CD14-positive monocyte (primary cell): ENCODE results near the gene HPGDS. TPM values are rescaled to one million over a fixed set of nuclear protein-coding genes. Genes with fewer than 3 reads are reported as not detected.

ENCODE experiments used
- DNase-seq, 3 donors: peaks; one replicate each; pipeline ENCODE4 v3.0.0-alpha.2; 2011 to 2022
- H2AFZ ChIP-seq: 2 replicates; pipeline ENCODE4 v1.6.0; 2012; ENCODE audit warnings: mild to moderate bottlenecking, low read depth, low read length, inconsistent platforms; ENCODE audit not compliant: insufficient read depth, poor library complexity, severe bottlenecking
- H3K27ac ChIP-seq, 2 donors: 1 replicate in 1 of 2; 2 replicates in 1 of 2; pipeline ENCODE4 v1.5.1; 2012 to 2013; ENCODE audit warnings: low read length in 2 of 2, control low read depth in 1 of 2, inconsistent platforms in 1 of 2, low read depth in 1 of 2, mild to moderate bottlenecking in 1 of 2
- H3K27me3 ChIP-seq, 2 donors: one replicate each; pipeline versions ENCODE4 v1.6.0 to v1.6.1; 2011 to 2013; ENCODE audit warnings: low read length in 2 of 2; ENCODE audit not compliant: control insufficient read depth in 2 of 2, insufficient read depth in 2 of 2
- H3K36me3 ChIP-seq, 2 donors: replicated peaks in 1 of 2; 1 replicate in 1 of 2; 2 replicates in 1 of 2; pipeline versions ENCODE4 v1.5.1 to v1.6.1; 2012 to 2013; ENCODE audit warnings: low read length in 2 of 2, control low read depth in 1 of 2, inconsistent platforms in 1 of 2, mild to moderate bottlenecking in 1 of 2; ENCODE audit not compliant: insufficient read depth in 2 of 2, control insufficient read depth in 1 of 2
- H3K4me1 ChIP-seq, 2 donors: 1 replicate in 1 of 2; 2 replicates in 1 of 2; pipeline versions ENCODE4 v1.5.1 to v1.6.1; 2012 to 2013; ENCODE audit warnings: low read length in 2 of 2, control low read depth in 1 of 2, inconsistent platforms in 1 of 2, mild to moderate bottlenecking in 1 of 2, moderate library complexity in 1 of 2; ENCODE audit not compliant: insufficient read depth in 2 of 2, control insufficient read depth in 1 of 2
- H3K4me2 ChIP-seq: replicated peaks from 2 replicates; pipeline ENCODE3; 2012; ENCODE audit warnings: low read length, moderate library complexity, mild to moderate bottlenecking; ENCODE audit not compliant: poor library complexity, severe bottlenecking; ENCODE audit errors: extremely low read depth
- H3K4me3 ChIP-seq, 3 experiments: fragments of 200-600 bp in 1 of 3; sonication (generic) in 1 of 3; replicated peaks in 1 of 3; 1 replicate in 2 of 3; 2 replicates in 1 of 3; pipeline ENCODE4 v1.5.1; 2011 to 2013; ENCODE audit warnings: low read length in 3 of 3, mild to moderate bottlenecking in 3 of 3, control low read depth in 2 of 3, low read depth in 2 of 3, inconsistent platforms in 1 of 3, moderate library complexity in 1 of 3
- H3K79me2 ChIP-seq: 2 replicates; pipeline ENCODE4 v1.6.0; 2012; ENCODE audit warnings: mild to moderate bottlenecking, control low read depth, inconsistent platforms, low read length, moderate library complexity; ENCODE audit not compliant: insufficient read depth
- H3K9ac ChIP-seq: 2 replicates; pipeline ENCODE4 v1.6.0; 2017; ENCODE audit warnings: low read length, mild to moderate bottlenecking; ENCODE audit not compliant: insufficient read depth, poor library complexity, severe bottlenecking
- H3K9me3 ChIP-seq, 2 donors: replicated peaks in 1 of 2; 1 replicate in 1 of 2; 2 replicates in 1 of 2; pipeline versions ENCODE4 v1.5.1 to v1.6.1; 2012 to 2013; ENCODE audit warnings: low read length in 2 of 2, control low read depth in 1 of 2; ENCODE audit not compliant: control insufficient read depth in 1 of 2, insufficient read depth in 1 of 2
- H4K20me1 ChIP-seq: 2 replicates; pipeline ENCODE4 v1.6.0; 2012; ENCODE audit warnings: mild to moderate bottlenecking, low read length, control low read depth, moderate library complexity; ENCODE audit not compliant: insufficient read depth
- H3K27ac Mint-ChIP-seq, 7 donors: one replicate each; pipeline ENCODE4 v1.8.0; 2020; ENCODE audit warnings: mild to moderate bottlenecking in 7 of 7, mixed read lengths in 7 of 7, moderate library complexity in 6 of 7, inconsistent platforms in 2 of 7
- H3K27me3 Mint-ChIP-seq, 3 donors: one replicate each; pipeline ENCODE4 v1.8.0; 2021 to 2022; ENCODE audit warnings: low read depth in 3 of 3, mild to moderate bottlenecking in 3 of 3, mixed read lengths in 3 of 3, moderate library complexity in 3 of 3, inconsistent platforms in 1 of 3
- H3K36me3 Mint-ChIP-seq, 2 donors: one replicate each; pipeline ENCODE4 v1.8.0; 2020; ENCODE audit warnings: mixed read lengths in 2 of 2, inconsistent platforms in 1 of 2, mild to moderate bottlenecking in 1 of 2
- H3K4me1 Mint-ChIP-seq: one replicate; pipeline ENCODE4 v1.8.0; 2020; ENCODE audit warnings: mild to moderate bottlenecking, mixed read lengths
- H3K4me3 Mint-ChIP-seq, 2 donors: one replicate each; pipeline ENCODE4 v1.8.0; 2020; ENCODE audit warnings: mild to moderate bottlenecking in 2 of 2, mixed read lengths in 2 of 2, moderate library complexity in 1 of 2
- H3K9me3 Mint-ChIP-seq, 7 donors: one replicate each; pipeline ENCODE4 v1.8.0; 2020 to 2022; ENCODE audit warnings: mixed read lengths in 7 of 7, mild to moderate bottlenecking in 6 of 7, moderate library complexity in 6 of 7, inconsistent platforms in 2 of 7
- WGBS: methylation state at CpG from one replicate; pipeline ENCODE4 v1.1.5; 2013; ENCODE audit warnings: missing lambda C conversion rate; ENCODE audit not compliant: insufficient coverage; 5-methylcytosine and 5-hydroxymethylcytosine counted together
- intact Hi-C, 2 donors: fragments of 100-400 bp; cut with micrococcal nuclease; formaldehyde crosslinking; loops; one replicate each; pipeline versions ENCODE4 v1.15.0 to v1.15.1; 2023
- polyA plus RNA-seq, 3 donors: library from polyadenylated mRNA; depleted of rRNA in 1 of 3; unstranded in 2 of 3; stranded (reverse) in 1 of 3; fragments of 300-500 nt in 2 of 3; fragments of >200 nt in 1 of 3; fragmentation: Illumina TruSeq in 2 of 3; gene quantifications; 1 replicate in 2 of 3; 2 replicates in 1 of 3; pipeline ENCODE4 v1.2.3, GENCODE V29; 2012 to 2021
- TF ChIP-seq, protein P1 (sequence below): fragments of 200-600 bp; IDR thresholded peaks from one replicate; pipeline ENCODE4 v1.8.0; 2022; ENCODE audit warnings: antibody characterized with exemption, mild to moderate bottlenecking

The HPGDS gene
- polyA plus RNA-seq, 3 donors, result 0.05 to 0.30 TPM; not detected in 1

DNA sequence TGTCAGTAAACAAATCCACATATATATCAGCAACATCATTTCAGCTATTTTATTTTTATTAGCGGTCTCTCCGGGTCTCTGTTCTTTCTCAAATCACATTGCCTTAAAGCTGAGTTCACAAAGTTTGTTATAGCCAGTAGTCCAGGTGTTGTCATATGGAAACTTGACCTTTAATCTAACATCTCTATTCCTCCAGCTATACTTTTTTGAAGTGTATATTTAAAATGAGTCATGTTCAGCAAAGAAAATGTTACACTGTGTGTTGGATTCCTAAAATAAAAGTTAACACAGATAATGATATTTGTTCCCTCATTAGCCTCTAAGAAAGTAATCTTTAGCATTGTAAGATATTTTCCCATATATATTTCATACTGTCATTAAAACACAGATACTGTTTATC is 71.4 kb downstream of the HPGDS start:
- no peak overlapping the region for H3K4me3 Mint-ChIP-seq
- Histone ChIP-seq H3K4me3 (no peak overlapping the region), H3K9ac (no peak overlapping the region), H3K27me3 (no peaks in the 10 kb centered on the region), H3K27ac (no peak overlapping the region), H3K4me1 (no peaks in the 10 kb centered on the region), H2AFZ (no peak overlapping the region), H3K9me3 (no peaks in the 10 kb centered on the region), H3K36me3 (peaks cover 44 to 84% of the 10 kb centered on the region in 2 donors), H3K4me2 (no peak overlapping the region), H4K20me1 (no peaks in the 10 kb centered on the region), H3K79me2 (no peaks in the 10 kb centered on the region)
- H3K36me3 Mint-ChIP-seq, result peaks cover 43 to 54% of the 10 kb centered on the region in 2 donors
- no peaks in the 10 kb centered on the region for H3K4me1 Mint-ChIP-seq
- intact Hi-C loops, result no loop called here
- TF ChIP-seq, protein P1, sequence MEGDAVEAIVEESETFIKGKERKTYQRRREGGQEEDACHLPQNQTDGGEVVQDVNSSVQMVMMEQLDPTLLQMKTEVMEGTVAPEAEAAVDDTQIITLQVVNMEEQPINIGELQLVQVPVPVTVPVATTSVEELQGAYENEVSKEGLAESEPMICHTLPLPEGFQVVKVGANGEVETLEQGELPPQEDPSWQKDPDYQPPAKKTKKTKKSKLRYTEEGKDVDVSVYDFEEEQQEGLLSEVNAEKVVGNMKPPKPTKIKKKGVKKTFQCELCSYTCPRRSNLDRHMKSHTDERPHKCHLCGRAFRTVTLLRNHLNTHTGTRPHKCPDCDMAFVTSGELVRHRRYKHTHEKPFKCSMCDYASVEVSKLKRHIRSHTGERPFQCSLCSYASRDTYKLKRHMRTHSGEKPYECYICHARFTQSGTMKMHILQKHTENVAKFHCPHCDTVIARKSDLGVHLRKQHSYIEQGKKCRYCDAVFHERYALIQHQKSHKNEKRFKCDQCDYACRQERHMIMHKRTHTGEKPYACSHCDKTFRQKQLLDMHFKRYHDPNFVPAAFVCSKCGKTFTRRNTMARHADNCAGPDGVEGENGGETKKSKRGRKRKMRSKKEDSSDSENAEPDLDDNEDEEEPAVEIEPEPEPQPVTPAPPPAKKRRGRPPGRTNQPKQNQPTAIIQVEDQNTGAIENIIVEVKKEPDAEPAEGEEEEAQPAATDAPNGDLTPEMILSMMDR, result no peak
- no peaks in the 10 kb centered on the region for H3K27me3 Mint-ChIP-seq
- H3K9me3 Mint-ChIP-seq, result no peaks in the 10 kb centered on the region
- no peak overlapping the region for H3K27ac Mint-ChIP-seq
- DNase-seq, result no peak
- WGBS, result no CpG with 5 or more reads among the region's 2 CpGs

DNA sequence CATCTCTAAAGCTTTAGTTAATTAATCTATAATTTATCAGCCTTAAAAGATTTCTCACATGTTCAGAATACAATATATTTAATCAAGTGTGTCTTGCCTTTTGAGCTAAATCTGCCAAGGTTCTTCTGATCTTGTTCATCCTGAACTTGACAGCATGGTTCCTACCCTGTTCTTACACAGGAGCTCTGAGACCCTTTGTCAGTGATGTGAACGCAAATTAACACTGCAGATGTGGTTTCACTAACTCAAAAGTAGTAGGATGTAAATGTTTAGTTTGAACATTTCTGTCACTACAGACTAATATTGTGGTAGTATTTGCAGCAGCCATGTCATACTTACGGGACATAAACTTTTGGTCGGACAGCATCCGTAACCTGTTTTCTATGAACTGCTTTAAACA is 75.6 kb downstream of the HPGDS start:
- no peaks in the 10 kb centered on the region for H3K4me1 ChIP-seq
- no peak overlapping the region for H3K9ac ChIP-seq
- peaks cover 33 to 64% of the 10 kb centered on the region in 2 donors for H3K36me3 ChIP-seq
- TF ChIP-seq, protein P1, result no peak
- H3K4me1 Mint-ChIP-seq, result no peaks in the 10 kb centered on the region
- H3K4me3 ChIP-seq, result no peak overlapping the region
- H3K4me2 ChIP-seq, result no peak overlapping the region
- no peaks in the 10 kb centered on the region for H3K27me3 Mint-ChIP-seq
- H3K27ac Mint-ChIP-seq, result no peak overlapping the region
- no peaks in the 10 kb centered on the region for H3K9me3 Mint-ChIP-seq
- intact Hi-C loops, result no loop called here
- H3K27ac ChIP-seq, result no peak overlapping the region
- no peaks in the 10 kb centered on the region for H3K79me2 ChIP-seq
- H3K9me3 ChIP-seq, result no peaks in the 10 kb centered on the region
- WGBS, result no CpG with 5 or more reads among the region's 4 CpGs
- peaks cover 35 to 45% of the 10 kb centered on the region in 2 donors for H3K36me3 Mint-ChIP-seq
- H3K27me3 ChIP-seq, result no peaks in the 10 kb centered on the region
- H4K20me1 ChIP-seq, result no peaks in the 10 kb centered on the region
- no peak for DNase-seq
- no peak overlapping the region for H2AFZ ChIP-seq
- no peak overlapping the region for H3K4me3 Mint-ChIP-seq
